ENCODE measurements around the gene TNFSF11. TPM values are rescaled to one million over a fixed set of nuclear protein-coding genes. Genes with fewer than 3 reads are reported as not detected.

Gene TNFSF11
- total and polyA plus RNA-seq, 2 donors (not counting 3 experiments of a cell fraction or from before 2014, with no cell fraction given): not detected

DNA sequence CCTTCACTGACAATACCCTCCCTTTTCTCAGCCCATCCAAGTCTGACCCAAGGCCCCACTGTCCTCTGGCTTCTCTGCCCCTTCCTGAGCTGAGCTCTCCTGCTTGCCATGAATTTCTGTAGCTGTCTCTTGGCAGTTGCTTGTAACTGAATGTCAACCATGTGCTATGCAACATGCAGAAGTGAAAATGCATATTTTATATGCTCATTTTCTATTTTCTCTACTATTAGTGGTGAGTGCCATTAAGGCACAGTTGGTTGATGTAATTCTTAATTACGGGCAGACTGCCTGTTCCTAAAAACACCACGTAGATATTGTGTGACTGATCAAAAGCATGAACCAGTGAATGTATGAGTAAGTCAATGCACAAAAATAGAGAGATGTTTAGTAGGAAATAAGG, 29.6 kb downstream of the TNFSF11 start:
- TF ChIP-seq POLR2AphosphoS5 (IDR thresholded peaks at IDR 0.05; ENCODE audit: insufficient read depth, low read depth, low read length) (no peak), GATA2 (IDR thresholded peaks at IDR 0.05; ENCODE audit: insufficient read depth, insufficient read length, low read depth, low read length) (no peak), EZH2 (IDR thresholded peaks at IDR 0.05; ENCODE audit: borderline replicate concordance, low read depth, low read length, severe bottlenecking) (no peak), FOS (IDR thresholded peaks at IDR 0.05; ENCODE audit: borderline replicate concordance, insufficient read depth, low read length) (no peak), MYC (IDR thresholded peaks at IDR 0.05; ENCODE audit: low read depth, low read length) (no peak), POLR2A (IDR thresholded peaks at IDR 0.05; ENCODE audit: low read depth, low read length) (no peak), JUN (IDR thresholded peaks at IDR 0.05; ENCODE audit: borderline replicate concordance, insufficient read depth, insufficient read length, low read depth) (no peak)
- TF ChIP-seq, protein P1, sequence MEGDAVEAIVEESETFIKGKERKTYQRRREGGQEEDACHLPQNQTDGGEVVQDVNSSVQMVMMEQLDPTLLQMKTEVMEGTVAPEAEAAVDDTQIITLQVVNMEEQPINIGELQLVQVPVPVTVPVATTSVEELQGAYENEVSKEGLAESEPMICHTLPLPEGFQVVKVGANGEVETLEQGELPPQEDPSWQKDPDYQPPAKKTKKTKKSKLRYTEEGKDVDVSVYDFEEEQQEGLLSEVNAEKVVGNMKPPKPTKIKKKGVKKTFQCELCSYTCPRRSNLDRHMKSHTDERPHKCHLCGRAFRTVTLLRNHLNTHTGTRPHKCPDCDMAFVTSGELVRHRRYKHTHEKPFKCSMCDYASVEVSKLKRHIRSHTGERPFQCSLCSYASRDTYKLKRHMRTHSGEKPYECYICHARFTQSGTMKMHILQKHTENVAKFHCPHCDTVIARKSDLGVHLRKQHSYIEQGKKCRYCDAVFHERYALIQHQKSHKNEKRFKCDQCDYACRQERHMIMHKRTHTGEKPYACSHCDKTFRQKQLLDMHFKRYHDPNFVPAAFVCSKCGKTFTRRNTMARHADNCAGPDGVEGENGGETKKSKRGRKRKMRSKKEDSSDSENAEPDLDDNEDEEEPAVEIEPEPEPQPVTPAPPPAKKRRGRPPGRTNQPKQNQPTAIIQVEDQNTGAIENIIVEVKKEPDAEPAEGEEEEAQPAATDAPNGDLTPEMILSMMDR (IDR thresholded peaks at IDR 0.05; ENCODE audit: extremely low read depth in 1 of 2, insufficient read depth in 1 of 2, low read depth in 1 of 2, low read length in 2 of 2): no peak
- TF ChIP-seq, protein P2, sequence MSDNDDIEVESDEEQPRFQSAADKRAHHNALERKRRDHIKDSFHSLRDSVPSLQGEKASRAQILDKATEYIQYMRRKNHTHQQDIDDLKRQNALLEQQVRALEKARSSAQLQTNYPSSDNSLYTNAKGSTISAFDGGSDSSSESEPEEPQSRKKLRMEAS (IDR thresholded peaks at IDR 0.05; ENCODE audit: insufficient read depth, insufficient read length): no peak
- Histone ChIP-seq H3K9me1 (replicated peaks; ENCODE audit: control insufficient read depth, extremely low read depth, insufficient read depth, low read length) (no peaks in the 10 kb centered on the region), H3K4me1 (ENCODE audit: control insufficient read depth, extremely low read depth, insufficient read depth, low read length) (no peaks in the 10 kb centered on the region), H3K79me2 (ENCODE audit: control insufficient read depth, insufficient read depth, low read length) (no peaks in the 10 kb centered on the region), H3K9ac (replicated peaks; ENCODE audit: extremely low read depth, insufficient read depth, low read length) (no peak overlapping the region), H3K9me3 (replicated peaks; ENCODE audit: control insufficient read depth, insufficient read depth, low read length) (no peaks in the 10 kb centered on the region), H3K27me3 (ENCODE audit: control insufficient read depth in 2 of 2, insufficient read depth in 2 of 2, low read length in 2 of 2) (peaks cover 5 to 8% of the 10 kb centered on the region in 2 experiments), H3K36me3 (ENCODE audit: control insufficient read depth in 2 of 2, extremely low read depth in 1 of 2, insufficient read depth in 2 of 2, low read length in 2 of 2) (no peaks in the 10 kb centered on the region), H4K20me1 (replicated peaks; ENCODE audit: control insufficient read depth, extremely low read depth, insufficient read depth, low read length) (no peaks in the 10 kb centered on the region), H3K4me2 (ENCODE audit: insufficient read depth, low read length) (no peak overlapping the region), H3K4me3 (replicated peaks in 1 of 3; ENCODE audit: insufficient read depth in 1 of 3, low read depth in 1 of 3, low read length in 3 of 3) (no peak overlapping the region), H3K27ac (ENCODE audit: insufficient read depth, low read depth, low read length) (no peak overlapping the region), H2AFZ (ENCODE audit: low read depth, low read length) (no peak overlapping the region)
- BruUV-seq (replicated peaks): no TSS peak
- dilution Hi-C loops (cut with MboI; ENCODE audit: extremely low pct_ligation_motif_present, low sequenced_read_pairs): no loop called here
- FAIRE-seq (no peak), DNase-seq (ENCODE audit: low read depth, low spot score) (no peak)
- POLR2A ChIA-PET: no interaction called here
- intact Hi-C loops (cut with micrococcal nuclease): no loop called here
- CTCF ChIA-PET: no interaction called here
